ENCODE data around the gene PRR33.
"Not testable (repeated sequence)": the region's sequence is repeated elsewhere in the genome, so short reads cannot be mapped to it uniquely, and the experiment has no call there.

The PRR33 gene

GRCh38 chr11:1891831-1892115 lies at the start of gene PRR33:
TSS of gene PRR33 (minus strand) at chr11:1891895. CDS start at chr11:1890584, 1,311 bp downstream.
- no peak for DNase-seq (ENCODE audit: low read depth in 1 of 2, low spot score in 1 of 2)

DNA sequence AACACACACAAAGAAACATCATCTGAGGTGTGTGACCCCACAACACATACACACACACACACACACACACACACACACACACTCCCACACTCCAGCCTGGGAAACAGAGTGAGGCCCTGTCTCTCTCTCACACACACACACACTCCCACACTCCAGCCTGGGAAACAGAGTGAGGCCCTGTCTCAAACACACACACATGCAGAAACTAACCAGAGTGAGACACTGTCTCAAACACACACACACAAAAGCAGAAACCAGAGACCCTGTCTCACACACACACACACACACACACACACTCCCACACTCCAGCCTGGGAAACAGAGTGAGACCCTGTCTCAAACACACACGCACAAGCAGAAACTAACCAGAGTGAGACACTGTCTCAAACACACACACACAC lies 48.1 kb upstream of the PRR33 start:
- DNase-seq (ENCODE audit: low read depth in 1 of 2, low spot score in 1 of 2): not testable (repeated sequence)

- DNase-seq (ENCODE audit: low read depth in 1 of 2, low spot score in 1 of 2): peak in 1 of 2 donors; percentile 0
These were observed 47.4 kb upstream of the PRR33 start for GRCh38 chr11:1939006-1939625.

DNA sequence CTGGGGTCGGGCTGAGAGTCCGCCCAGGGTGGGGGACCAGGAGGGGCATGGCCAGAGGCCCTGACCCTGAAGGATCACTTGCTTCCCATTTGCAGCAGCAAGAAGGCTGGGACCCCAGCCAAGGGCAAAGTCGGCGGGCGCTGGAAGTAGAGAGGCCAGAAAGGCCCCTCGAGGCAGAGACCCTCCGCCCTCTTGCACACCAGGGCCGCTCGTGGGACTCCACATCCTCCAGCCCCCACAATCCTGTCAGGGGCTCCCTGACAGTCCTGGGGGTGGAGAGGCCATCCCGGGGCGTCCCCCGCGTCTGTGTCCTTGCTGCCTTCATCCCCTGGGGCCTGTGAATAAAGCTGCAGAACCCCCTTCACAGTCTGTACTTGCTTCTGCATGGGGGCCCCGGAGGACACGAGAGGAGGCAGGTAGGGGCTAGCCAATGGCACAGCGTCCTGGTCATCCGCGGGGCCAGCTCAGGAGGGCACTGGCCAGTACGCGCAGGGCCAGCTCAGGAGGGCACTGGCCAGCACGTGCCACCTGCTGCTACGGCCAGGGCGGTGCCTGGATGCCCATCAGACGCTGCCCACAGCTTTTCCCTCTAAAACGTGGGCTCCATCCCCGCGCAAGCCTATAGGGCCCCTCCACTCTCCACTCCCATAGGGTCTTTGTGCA lies 46.8 kb upstream of the PRR33 start:
- no peak for DNase-seq (ENCODE audit: low read depth in 1 of 2, low spot score in 1 of 2)

DNA sequence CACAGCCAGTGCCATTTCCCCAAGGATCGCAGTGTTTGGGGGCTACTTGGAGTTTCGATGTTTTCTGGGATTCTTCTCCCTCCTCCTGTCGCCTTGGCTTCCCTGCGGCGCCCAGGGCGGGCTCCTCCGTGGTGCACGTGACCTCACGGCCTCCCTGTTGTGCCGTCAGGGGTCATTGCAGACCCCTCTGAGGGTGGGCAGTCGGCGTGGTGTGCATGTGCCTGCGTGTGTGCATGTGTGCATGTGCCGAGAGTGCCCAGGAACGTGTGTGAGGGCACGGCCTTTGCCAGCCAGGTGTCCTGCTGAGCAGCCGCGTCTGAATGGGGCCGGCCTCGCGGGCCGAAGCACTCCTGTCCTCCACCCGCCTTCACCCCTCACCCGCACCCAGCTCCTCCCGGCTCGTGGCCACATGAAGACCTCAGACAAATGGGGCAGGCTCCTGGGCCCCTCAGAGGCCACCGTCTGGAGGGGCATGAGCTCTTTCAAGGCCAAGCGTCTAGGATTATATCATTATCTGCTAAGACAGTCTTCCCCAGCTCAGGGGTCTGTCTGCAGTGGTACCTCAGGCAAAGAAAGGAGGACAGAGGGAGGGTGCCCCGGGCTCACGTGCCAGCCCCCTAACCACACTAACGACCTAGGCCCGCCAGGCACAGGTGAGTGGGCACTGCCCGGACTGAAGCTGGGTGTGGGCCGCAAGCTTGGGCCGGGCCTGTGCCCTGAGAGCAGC lies 46.1 kb upstream of the PRR33 start:
- no peak for DNase-seq (ENCODE audit: low read depth in 1 of 2, low spot score in 1 of 2)

DNA sequence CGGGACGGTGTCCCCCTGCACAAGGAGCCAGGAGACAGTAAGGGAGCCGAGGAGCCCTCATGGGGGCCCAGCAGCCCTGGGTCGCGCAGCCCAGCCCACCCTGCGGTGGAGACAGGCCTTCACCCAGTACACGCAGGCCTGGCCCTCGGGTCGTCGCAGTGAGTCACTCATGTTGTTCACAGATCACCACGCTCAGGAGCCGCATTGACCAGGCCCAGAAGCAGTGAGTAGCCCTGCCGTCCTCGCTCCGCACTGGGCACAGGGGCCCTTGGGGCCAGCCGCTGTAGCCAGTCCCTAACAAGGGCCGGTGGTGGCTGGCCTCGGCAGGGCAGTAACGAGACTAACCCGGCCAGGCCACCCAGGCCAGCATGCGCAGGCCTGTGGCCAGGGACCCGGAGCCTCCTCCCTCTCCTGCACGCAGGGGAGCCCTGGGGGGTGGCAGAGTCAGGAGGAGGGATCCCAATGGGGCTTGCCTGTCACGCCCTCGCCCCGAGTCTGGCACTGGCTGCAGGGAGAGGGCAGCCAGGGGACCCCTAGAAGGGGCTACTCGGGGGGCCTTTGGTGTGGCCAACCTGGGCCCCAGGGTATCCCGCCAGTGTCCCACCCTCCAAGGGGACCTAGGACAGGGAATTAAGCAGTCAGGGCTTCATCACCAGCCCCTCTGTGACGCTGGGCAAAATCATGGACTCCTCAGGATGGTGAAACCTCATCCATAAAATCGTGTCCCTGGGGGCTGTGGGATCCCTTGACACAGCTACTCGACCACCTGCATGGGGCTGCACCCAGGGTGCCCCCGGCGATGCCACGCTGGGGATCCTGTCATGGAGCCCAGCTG lies 45.3 kb upstream of the PRR33 start:
- DNase-seq (ENCODE audit: low read depth in 1 of 2, low spot score in 1 of 2): no peak

- DNase-seq (ENCODE audit: low read depth in 1 of 2, low spot score in 1 of 2): no peak
These were observed 44.5 kb upstream of the PRR33 start for GRCh38 chr11:1936072-1936780.

DNA sequence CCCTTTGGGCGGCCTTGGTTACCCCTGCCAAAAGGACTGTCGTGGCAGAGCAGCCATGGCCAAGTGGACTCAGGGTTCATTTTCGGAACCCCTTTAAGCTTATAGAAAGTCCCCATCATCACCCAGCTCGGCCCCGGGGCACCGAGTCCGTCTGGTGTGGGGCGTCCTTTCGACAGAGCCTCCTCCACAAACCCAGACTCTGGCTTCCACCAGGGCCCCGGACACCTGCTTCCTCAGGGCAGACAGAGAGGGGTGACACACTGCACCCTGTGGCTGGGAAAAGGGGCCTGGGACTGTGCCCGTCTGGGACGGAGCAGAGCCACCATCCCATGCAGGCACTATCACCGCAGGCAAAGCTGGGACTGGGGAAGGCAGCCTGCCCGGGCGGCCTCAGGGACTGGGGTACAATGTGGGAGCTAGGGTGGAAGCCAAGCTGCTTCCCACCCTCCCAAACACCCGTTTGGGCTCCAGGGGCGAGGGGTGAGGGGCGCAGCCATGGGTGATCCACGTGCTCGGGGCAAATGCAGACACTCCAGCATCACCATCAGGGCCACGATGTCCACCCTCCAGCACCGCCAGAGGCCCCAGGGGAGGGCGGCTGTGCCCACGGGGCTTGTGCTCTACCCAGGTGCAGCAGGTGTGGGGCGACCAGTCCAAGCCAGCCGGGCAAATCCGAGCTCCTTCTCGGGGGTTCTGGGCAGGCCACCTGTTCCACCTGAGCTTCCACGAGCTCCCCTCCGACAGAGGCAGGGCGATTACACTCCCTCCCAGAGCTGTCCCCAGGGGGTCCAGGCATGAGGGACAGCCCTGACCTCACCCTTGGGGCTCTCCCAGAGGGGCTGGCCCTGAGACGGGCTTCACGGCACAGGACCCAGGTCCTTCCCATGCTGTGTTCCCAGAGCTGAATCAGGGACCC lies 43.7 kb upstream of the PRR33 start:
- DNase-seq (ENCODE audit: low read depth in 1 of 2, low spot score in 1 of 2): no peak

- no peak for DNase-seq (ENCODE audit: low read depth in 1 of 2, low spot score in 1 of 2)
These were observed 42.9 kb upstream of the PRR33 start for GRCh38 chr11:1934335-1935155.

- DNase-seq (ENCODE audit: low read depth in 1 of 2, low spot score in 1 of 2): no peak
These were observed 42.0 kb upstream of the PRR33 start for GRCh38 chr11:1933416-1934334.

- DNase-seq (ENCODE audit: low read depth in 1 of 2, low spot score in 1 of 2): no peak
These were observed 41.0 kb upstream of the PRR33 start for GRCh38 chr11:1932681-1933080.

- no peak for DNase-seq (ENCODE audit: low read depth in 1 of 2, low spot score in 1 of 2)
These were observed 40.4 kb upstream of the PRR33 start for GRCh38 chr11:1932105-1932480.

DNA sequence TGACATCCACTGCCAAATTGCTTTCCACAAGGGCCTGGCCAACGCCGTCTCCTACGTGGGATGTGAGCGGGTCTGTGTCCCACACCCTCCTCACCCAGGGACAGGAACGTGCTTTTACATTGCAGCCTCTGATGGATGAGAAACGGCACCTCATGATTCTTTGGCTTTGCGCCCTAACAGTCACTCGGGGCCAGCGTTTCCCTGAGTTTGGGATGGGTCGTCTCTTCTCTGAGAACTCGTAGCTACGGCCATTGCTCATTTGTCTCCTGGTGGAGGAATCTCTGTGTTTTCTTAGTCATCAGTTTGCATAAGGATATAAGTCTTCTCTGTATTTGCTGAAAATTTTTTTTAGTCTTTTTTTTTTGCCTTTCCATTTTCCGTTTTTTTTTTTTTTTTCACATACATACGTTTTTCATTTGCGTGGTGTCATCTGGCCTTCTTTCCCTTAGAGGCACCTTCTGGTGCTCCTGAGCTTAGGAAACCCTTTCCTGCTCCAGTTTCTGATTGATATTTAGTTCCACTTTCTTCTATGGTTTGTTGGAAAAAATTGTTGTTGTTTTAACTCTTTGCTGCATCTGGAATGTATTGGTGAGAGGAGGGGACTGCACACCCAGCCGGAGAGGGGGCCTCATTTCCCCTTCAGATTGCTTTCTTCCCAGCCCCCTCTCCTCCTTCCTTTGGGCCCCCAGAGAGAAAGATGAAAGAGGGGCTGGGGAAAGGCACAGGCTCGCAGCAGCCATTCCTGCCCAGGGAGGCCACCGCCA lies 39.8 kb upstream of the PRR33 start:
- DNase-seq (ENCODE audit: low read depth in 1 of 2, low spot score in 1 of 2): no peak

GRCh38 chr11:1930462-1930830 lies 38.8 kb upstream of the PRR33 start:
- DNase-seq (ENCODE audit: low read depth in 1 of 2, low spot score in 1 of 2): no peak

DNA sequence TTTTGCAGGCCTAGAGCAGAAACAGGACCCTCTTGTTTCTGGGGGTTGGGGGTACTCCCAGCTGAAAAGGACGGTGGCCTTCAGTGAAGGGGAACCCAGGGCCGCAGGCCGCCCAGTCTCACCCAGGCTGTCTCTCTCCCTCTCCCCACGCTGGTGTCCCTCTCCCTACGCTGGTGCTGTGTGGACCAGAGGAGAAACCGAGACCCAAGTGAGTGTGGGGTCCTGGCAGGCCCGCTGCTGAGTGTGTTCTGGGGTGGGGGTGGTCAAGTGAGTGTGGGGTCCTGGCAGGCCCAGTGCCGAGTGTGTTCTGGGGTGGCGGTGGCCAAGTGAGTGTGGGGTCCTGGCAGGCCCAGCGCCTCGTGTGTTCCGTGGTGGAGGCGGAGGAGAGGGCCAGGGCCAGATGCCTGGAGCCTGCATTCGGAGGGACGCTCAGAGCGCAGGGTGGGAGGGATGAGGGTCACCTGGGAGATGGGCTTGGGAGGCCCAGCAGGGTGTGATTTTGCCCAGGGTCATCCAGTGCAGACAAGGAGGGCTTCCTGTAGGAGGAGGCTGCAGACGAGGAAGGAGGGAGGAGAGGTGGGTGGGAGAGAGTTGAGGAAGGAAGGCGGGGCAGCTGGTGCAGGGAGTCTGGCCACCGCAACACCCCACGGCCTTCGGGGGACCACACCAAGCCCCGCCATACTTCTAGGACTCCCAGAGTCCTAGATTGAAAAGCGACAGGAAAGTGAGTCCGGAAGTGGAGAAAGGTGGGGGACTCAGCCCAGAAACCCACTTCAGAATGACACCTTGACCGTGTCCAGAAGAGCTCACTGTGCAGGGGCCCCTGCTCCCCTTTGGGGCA lies 38.1 kb upstream of the PRR33 start:
- DNase-seq (ENCODE audit: low read depth in 1 of 2, low spot score in 1 of 2): no peak

DNA sequence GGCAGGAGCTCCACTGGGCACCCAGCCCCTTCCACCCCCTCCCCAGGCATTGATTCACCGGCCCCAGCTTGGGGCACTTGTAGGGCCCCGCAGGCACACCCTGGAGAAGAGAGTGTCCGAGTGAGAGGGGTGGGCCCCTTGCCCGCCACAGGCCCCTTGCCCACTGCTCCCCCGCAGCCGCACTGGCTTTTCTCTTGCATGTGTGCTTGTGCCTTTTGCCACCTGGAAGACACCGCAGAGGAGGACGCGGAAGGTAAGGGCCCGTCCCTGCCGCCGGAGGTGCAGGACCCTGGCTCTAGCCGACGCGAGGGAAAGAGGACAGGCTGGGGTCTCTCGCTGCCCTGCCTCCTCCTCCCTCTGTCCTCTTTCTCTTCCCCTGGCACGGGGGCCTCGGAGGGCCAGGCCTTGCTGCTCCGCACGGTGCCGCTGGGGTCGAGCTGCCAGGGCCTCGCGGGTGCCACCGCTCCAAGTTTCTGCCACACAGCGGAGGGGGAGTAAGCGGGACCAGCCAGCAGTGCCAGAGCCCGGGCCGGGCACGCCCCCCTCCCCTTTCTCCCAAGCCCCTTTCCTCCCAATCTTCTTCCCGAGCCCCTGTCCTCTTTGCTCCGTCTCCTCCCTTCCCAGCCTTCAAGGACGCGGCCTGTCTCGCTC lies 37.3 kb upstream of the PRR33 start:
- no peak for DNase-seq (ENCODE audit: low read depth in 1 of 2, low spot score in 1 of 2)

All from stimulated activated CD4-positive, alpha-beta T cell treated with anti-CD3 and anti-CD28 coated beads, Interleukin-15, amount 100 ng/mL, for 1 hour (primary cell).